Spleen (tissue), 11 donors: Measurements from ENCODE around the gene TMPRSS4. TPM values are rescaled to one million over a fixed set of nuclear protein-coding genes. Genes with fewer than 3 reads are reported as not detected.

ENCODE experiments used
- DNase-seq: peaks from one replicate; pipeline ENCODE4 v3.0.0-alpha.2; 2020
- H3K27ac ChIP-seq, 8 donors: fragments of 200-600 bp; sonication (generic) in 7 of 8; 1 replicate in 4 of 8; 2 replicates in 4 of 8; pipeline versions ENCODE4 v1.5.0 to v1.8.0; 2016 to 2021; ENCODE audit warnings: inconsistent platforms in 4 of 8, mild to moderate bottlenecking in 4 of 8, moderate library complexity in 1 of 8
- H3K27me3 ChIP-seq, 7 donors: fragments of 200-600 bp; sonication (generic) in 6 of 7; replicated peaks in 1 of 7; 1 replicate in 4 of 7; 2 replicates in 3 of 7; pipeline versions ENCODE4 v1.5.0 to v1.8.0; 2016 to 2021; ENCODE audit warnings: inconsistent platforms in 3 of 7, mild to moderate bottlenecking in 1 of 7
- H3K36me3 ChIP-seq, 6 donors: fragments of 200-600 bp; sonication (generic) in 5 of 6; 1 replicate in 4 of 6; 2 replicates in 2 of 6; pipeline versions ENCODE4 v1.5.0 to v1.8.0; 2016 to 2021; ENCODE audit warnings: inconsistent platforms in 2 of 6
- H3K4me1 ChIP-seq, 6 donors: fragments of 200-600 bp; sonication (generic) in 5 of 6; 1 replicate in 3 of 6; 2 replicates in 3 of 6; pipeline versions ENCODE4 v1.5.0 to v1.8.0; 2016 to 2021; ENCODE audit warnings: inconsistent platforms in 3 of 6
- H3K4me3 ChIP-seq, 8 donors: fragments of 200-600 bp; sonication (generic) in 7 of 8; 1 replicate in 4 of 8; 2 replicates in 4 of 8; pipeline versions ENCODE4 v1.5.0 to v1.8.0; 2016 to 2021; ENCODE audit warnings: inconsistent platforms in 4 of 8, mild to moderate bottlenecking in 4 of 8, moderate library complexity in 2 of 8
- H3K9me3 ChIP-seq, 8 donors: fragments of 200-600 bp; sonication (generic) in 7 of 8; 1 replicate in 4 of 8; 2 replicates in 4 of 8; pipeline versions ENCODE4 v1.5.0 to v1.8.0; 2016 to 2021; ENCODE audit warnings: inconsistent platforms in 4 of 8
- CTCF ChIP-seq, 11 experiments: fragments of 200-600 bp in 7 of 11; fragments of 450-650 bp in 4 of 11; sonication (generic) in 4 of 11; IDR thresholded peaks in 8 of 11; conservative IDR thresholded peaks in 3 of 11; 1 replicate in 7 of 11; 2 replicates in 4 of 11; pipeline versions ENCODE4 v1.4.0 to v1.8.0; 2016 to 2021; ENCODE audit warnings: antibody characterized with exemption in 11 of 11, inconsistent platforms in 4 of 11, mild to moderate bottlenecking in 1 of 11
- POLR2A ChIP-seq, 3 donors: fragments of 450-650 bp; IDR thresholded peaks; one replicate each; pipeline ENCODE4 v1.5.1; 2017; ENCODE audit warnings: antibody characterized with exemption in 3 of 3, mild to moderate bottlenecking in 1 of 3
- POLR2AphosphoS5 ChIP-seq, 3 donors: sonication (generic); formaldehyde crosslinking; IDR thresholded peaks; one replicate each; pipeline ENCODE4 v1.5.1; 2017; ENCODE audit warnings: antibody characterized with exemption in 3 of 3
- WGBS, 5 donors: extraction: QIAGEN DNeasy Blood & Tissue Kit in 3 of 5; methylation state at CpG; one replicate each; pipeline versions ENCODE4 v1.1.5 to v1.1.7; 2013 to 2018; 5-methylcytosine and 5-hydroxymethylcytosine counted together
- intact Hi-C: fragments of 100-400 bp; cut with DNase I; formaldehyde crosslinking; loops from one replicate; pipeline ENCODE4 v1.15.0; 2023; ENCODE audit warnings: low total_unique reads
- polyA plus RNA-seq, 3 donors: library from polyadenylated mRNA; stranded (reverse); fragments of 200-250 nt; gene quantifications; one replicate each; pipeline ENCODE4 v1.2.1, GENCODE V29; 2013
- total RNA-seq, 7 donors: library from RNA; depleted of rRNA in 3 of 7; stranded (reverse); fragments of >200 nt in 3 of 7; fragmentation: NEBNext Ultra II Directional in 4 of 7; extraction: Animal tissue kit (Norgen Biotek cat#: 25700) in 4 of 7; gene quantifications; one replicate each; pipeline versions ENCODE4 v1.1.0 to v1.2.1, GENCODE V29; 2016 to 2021
- donor health status: healthy with polysubstance abuse.
- donor health status: DM: no; HTN: no; CAD: no; lungs with moderate emphysema.
- donor health status: DM: no; HTN: no; CAD: no.
- donor health status: Bipolar disorder and iron deficiency.
- donor health status: healthy.
- donor health status: DM: no; HTN: no; CAD: no.
- donor health status: DM: yes; HTN: yes; CAD: no.

The TMPRSS4 gene
- total and polyA plus RNA-seq, 10 donors, result 0.09 to 1.4 (median 0.85) TPM; not detected in 3

GRCh38 chr11:118111019-118111743 lies 34.3 kb downstream of the TMPRSS4 start:
- WGBS, 5 donors, result 65 to 84% (median 72%) methylated on average over 8 of the region's 8 CpGs
- H3K36me3 ChIP-seq, result no peaks in the 10 kb centered on the region

GRCh38 chr11:118111744-118112035 lies 34.8 kb downstream of the TMPRSS4 start:
- Histone ChIP-seq H3K27me3 (peaks cover 0 to 13% (median 0%) of the 10 kb centered on the region in 7 donors), H3K27ac (no peak overlapping the region), H3K36me3 (no peaks in the 10 kb centered on the region), H3K9me3 (no peaks in the 10 kb centered on the region), H3K4me1 (no peaks in the 10 kb centered on the region), H3K4me3 (no peak overlapping the region)
- DNase-seq, result no peak
- WGBS, 5 donors, result 75 to 92% (median 87%) methylated on average over 5 to 6 of the region's 6 CpGs
- TF ChIP-seq POLR2AphosphoS5 (IDR thresholded peaks at IDR 0.05) (no peak), POLR2A (IDR thresholded peaks at IDR 0.05) (no peak), CTCF (IDR thresholded peaks at IDR 0.05 in 8 of 11, conservative IDR thresholded peaks at IDR 0.05 in 3 of 11) (no peak)
- intact Hi-C loops, result no loop called here

More at GRCh38 chr11:118111019-118111743, 34.3 kb downstream of the TMPRSS4 start:
- DNase-seq, result no peak
- Histone ChIP-seq H3K4me3 (no peak overlapping the region), H3K4me1 (no peaks in the 10 kb centered on the region), H3K27ac (no peak overlapping the region), H3K27me3 (peaks cover 0 to 12% (median 0%) of the 10 kb centered on the region in 7 donors), H3K9me3 (no peaks in the 10 kb centered on the region)
- intact Hi-C loops, result no loop called here
- no peak for TF ChIP-seq POLR2A (IDR thresholded peaks at IDR 0.05)
- no peak for TF ChIP-seq CTCF (IDR thresholded peaks at IDR 0.05 in 8 of 11, conservative IDR thresholded peaks at IDR 0.05 in 3 of 11)
- TF ChIP-seq POLR2AphosphoS5 (IDR thresholded peaks at IDR 0.05), result no peak

- peaks cover 0 to 23% (median 0%) of the 10 kb centered on the region in 7 donors for H3K27me3 ChIP-seq
- intact Hi-C loops, result no loop called here
- no peaks in the 10 kb centered on the region for H3K4me1 ChIP-seq
- no peak overlapping the region for H3K27ac ChIP-seq
- no peak for DNase-seq
- no peaks in the 10 kb centered on the region for H3K36me3 ChIP-seq
- H3K9me3 ChIP-seq, result no peaks in the 10 kb centered on the region
- TF ChIP-seq POLR2A (IDR thresholded peaks at IDR 0.05) (no peak), POLR2AphosphoS5 (IDR thresholded peaks at IDR 0.05) (no peak), CTCF (IDR thresholded peaks at IDR 0.05 in 8 of 11, conservative IDR thresholded peaks at IDR 0.05 in 3 of 11) (no peak)
- H3K4me3 ChIP-seq, result no peak overlapping the region
- WGBS, 5 donors, result 83 to 90% (median 88%) methylated on average over 11 of the region's 11 CpGs
Measured at GRCh38 chr11:118112711-118113430, 36.0 kb downstream of the TMPRSS4 start.

GRCh38 chr11:118114266-118114665 lies 37.4 kb downstream of the TMPRSS4 start:
- Histone ChIP-seq H3K9me3 (no peaks in the 10 kb centered on the region), H3K4me1 (no peaks in the 10 kb centered on the region), H3K27me3 (peaks cover 0 to 24% (median 0%) of the 10 kb centered on the region in 7 donors), H3K36me3 (no peaks in the 10 kb centered on the region), H3K27ac (no peak overlapping the region), H3K4me3 (no peak overlapping the region)
- no peak for DNase-seq
- 68 to 100% (median 84%) methylated on average over 1 of the region's 1 CpG for WGBS, 5 donors
- no peak for TF ChIP-seq POLR2AphosphoS5 (IDR thresholded peaks at IDR 0.05)
- no peak for TF ChIP-seq POLR2A (IDR thresholded peaks at IDR 0.05)
- no peak for TF ChIP-seq CTCF (IDR thresholded peaks at IDR 0.05 in 8 of 11, conservative IDR thresholded peaks at IDR 0.05 in 3 of 11)
- intact Hi-C loops, result no loop called here
